SU-DHL-6 (cell line): ENCODE data around the gene OSBP.

ENCODE experiments used
- H2AFZ ChIP-seq: fragments of 200-600 bp; sonication (generic); 2 replicates; pipeline ENCODE4 v1.6.1; 2014; ENCODE audit warnings: low read depth, mild to moderate bottlenecking, moderate library complexity, mixed read lengths, antibody characterized with exemption, low read length; ENCODE audit not compliant: severe bottlenecking
- H3F3A ChIP-seq: fragments of 200-600 bp; shearing (Covaris generic); 2 replicates; pipeline ENCODE4 v1.6.0; 2016; ENCODE audit warnings: antibody characterized with exemption, mild to moderate bottlenecking; ENCODE audit not compliant: insufficient read depth
- H3K27ac ChIP-seq: fragments of 200-600 bp; sonication (generic); 2 replicates; pipeline ENCODE4 v1.5.1; 2016; ENCODE audit warnings: low read depth, mild to moderate bottlenecking, low read length, moderate library complexity, mixed read lengths
- H3K27me3 ChIP-seq: fragments of 200-600 bp; sonication (generic), shearing (Covaris generic); 2 replicates; pipeline ENCODE4 v1.6.0; 2014; ENCODE audit warnings: mild to moderate bottlenecking, low read length
- H3K36me3 ChIP-seq: fragments of 200-600 bp; sonication (generic); 2 replicates; pipeline ENCODE4 v1.6.1; 2014; ENCODE audit warnings: mild to moderate bottlenecking, low read length, mixed read lengths
- H3K4me2 ChIP-seq: fragments of 300-600, 200-600 bp; shearing (Covaris generic), sonication (generic); 2 replicates; pipeline ENCODE4 v1.6.0; 2014; ENCODE audit warnings: low read length, low read depth, mild to moderate bottlenecking; ENCODE audit not compliant: poor library complexity, severe bottlenecking
- H3K4me3 ChIP-seq: fragments of 200-600 bp; sonication (generic); 2 replicates; pipeline ENCODE4 v1.5.1; 2014; ENCODE audit warnings: antibody characterized with exemption, low read length, mild to moderate bottlenecking, mixed read lengths; ENCODE audit not compliant: insufficient read depth, poor library complexity, severe bottlenecking
- H3K79me2 ChIP-seq: fragments of 200-600 bp; sonication (generic); 2 replicates; pipeline ENCODE4 v1.6.1; 2014; ENCODE audit warnings: mild to moderate bottlenecking, low read length, moderate library complexity; ENCODE audit not compliant: insufficient read depth
- H3K9ac ChIP-seq: fragments of 200-600 bp; sonication (generic); 2 replicates; pipeline ENCODE4 v1.7.0; 2014; ENCODE audit warnings: mild to moderate bottlenecking, low read length
- H3K9me2 ChIP-seq: fragments of 200-600 bp; sonication (generic); replicated peaks from 2 replicates; pipeline ENCODE4 v1.6.1; 2014; ENCODE audit warnings: low read length; ENCODE audit not compliant: insufficient read depth
- H3K9me3 ChIP-seq: fragments of 200-600 bp; sonication (generic); 2 replicates; pipeline ENCODE4 v1.6.1; 2014; ENCODE audit warnings: low read length, mixed read lengths; ENCODE audit not compliant: insufficient read depth
- H4K20me1 ChIP-seq: fragments of 200-600 bp; sonication (generic); 2 replicates; pipeline ENCODE4 v1.6.1; 2014; ENCODE audit warnings: low read depth, mild to moderate bottlenecking, antibody characterized with exemption, low read length, moderate library complexity, mixed read lengths
- EZH2phosphoT487 ChIP-seq: fragments of 200-600 bp; sonication (generic), shearing (Covaris generic); conservative IDR thresholded peaks from 2 replicates; pipeline ENCODE4 v1.6.1; 2018; ENCODE audit warnings: mild to moderate bottlenecking, antibody characterized with exemption, low read length, moderate library complexity, mixed read lengths
- TF ChIP-seq, protein P1 (sequence below): fragments of 200-600 bp; sonication (generic); IDR thresholded peaks from one replicate; pipeline ENCODE4 v1.5.1; 2017; ENCODE audit warnings: antibody characterized with exemption, mild to moderate bottlenecking, low read length, moderate library complexity; ENCODE audit not compliant: insufficient read depth, poor library complexity, severe bottlenecking

The OSBP gene

DNA sequence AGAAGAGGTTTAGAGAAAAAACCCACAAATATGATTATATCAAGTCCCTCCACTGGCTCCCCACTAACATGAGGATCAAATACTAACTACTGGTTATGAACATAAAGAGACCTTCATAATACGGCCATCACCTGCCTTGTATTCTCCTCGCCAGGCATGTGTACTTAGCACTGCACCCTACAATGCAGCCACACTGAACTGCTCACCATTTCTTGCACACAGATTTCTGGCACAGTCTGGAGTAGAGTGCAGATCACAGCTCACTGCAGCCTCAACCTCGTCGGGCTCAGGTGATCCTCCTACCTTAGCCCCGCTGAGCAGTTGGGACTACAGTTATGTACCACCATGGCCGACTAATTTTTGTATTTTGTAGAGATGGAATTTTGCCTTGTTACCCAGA, 13.1 kb downstream of the OSBP start:
- no peaks in the 10 kb centered on the region for H4K20me1 ChIP-seq
- no peak overlapping the region for H3K27ac ChIP-seq
- peaks cover 7% of the 10 kb centered on the region; the same call in 1 of the 2 replicates for H3K79me2 ChIP-seq
- 0 out of 2 replicates have a peak, but pooled peaks cover 3% of the 10 kb centered on the region for H3F3A ChIP-seq
- no peak for TF ChIP-seq EZH2phosphoT487
- TF ChIP-seq, protein P1, sequence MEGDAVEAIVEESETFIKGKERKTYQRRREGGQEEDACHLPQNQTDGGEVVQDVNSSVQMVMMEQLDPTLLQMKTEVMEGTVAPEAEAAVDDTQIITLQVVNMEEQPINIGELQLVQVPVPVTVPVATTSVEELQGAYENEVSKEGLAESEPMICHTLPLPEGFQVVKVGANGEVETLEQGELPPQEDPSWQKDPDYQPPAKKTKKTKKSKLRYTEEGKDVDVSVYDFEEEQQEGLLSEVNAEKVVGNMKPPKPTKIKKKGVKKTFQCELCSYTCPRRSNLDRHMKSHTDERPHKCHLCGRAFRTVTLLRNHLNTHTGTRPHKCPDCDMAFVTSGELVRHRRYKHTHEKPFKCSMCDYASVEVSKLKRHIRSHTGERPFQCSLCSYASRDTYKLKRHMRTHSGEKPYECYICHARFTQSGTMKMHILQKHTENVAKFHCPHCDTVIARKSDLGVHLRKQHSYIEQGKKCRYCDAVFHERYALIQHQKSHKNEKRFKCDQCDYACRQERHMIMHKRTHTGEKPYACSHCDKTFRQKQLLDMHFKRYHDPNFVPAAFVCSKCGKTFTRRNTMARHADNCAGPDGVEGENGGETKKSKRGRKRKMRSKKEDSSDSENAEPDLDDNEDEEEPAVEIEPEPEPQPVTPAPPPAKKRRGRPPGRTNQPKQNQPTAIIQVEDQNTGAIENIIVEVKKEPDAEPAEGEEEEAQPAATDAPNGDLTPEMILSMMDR = no peak
- no peaks in the 10 kb centered on the region for H3K9me2 ChIP-seq
- no peak overlapping the region for H3K9ac ChIP-seq
- no peak overlapping the region for H3K4me2 ChIP-seq
- H3K36me3 ChIP-seq = peaks cover 38% of the 10 kb centered on the region
- no peak overlapping the region for H2AFZ ChIP-seq
- H3K9me3 ChIP-seq = no peaks in the 10 kb centered on the region
- H3K27me3 ChIP-seq = no peaks in the 10 kb centered on the region
- H3K4me3 ChIP-seq = no peak overlapping the region

GRCh38 chr11:59601788-59602187, 13.8 kb downstream of the OSBP start:
- Histone ChIP-seq H4K20me1 (no peaks in the 10 kb centered on the region), H3K36me3 (peaks cover 32% of the 10 kb centered on the region), H3K27me3 (no peaks in the 10 kb centered on the region), H3K79me2 (peaks cover 7% of the 10 kb centered on the region; the same call in 1 of the 2 replicates), H2AFZ (no peak overlapping the region), H3F3A (0 out of 2 replicates have a peak, but pooled peaks cover 3% of the 10 kb centered on the region), H3K4me3 (no peak overlapping the region), H3K4me2 (no peak overlapping the region), H3K9ac (no peak overlapping the region), H3K27ac (no peak overlapping the region), H3K9me3 (no peaks in the 10 kb centered on the region), H3K9me2 (no peaks in the 10 kb centered on the region)
- no peak for TF ChIP-seq EZH2phosphoT487
- TF ChIP-seq, protein P1 = no peak

GRCh38 chr11:59600636-59601035, 14.9 kb downstream of the OSBP start:
- TF ChIP-seq, protein P1 = no peak
- TF ChIP-seq EZH2phosphoT487 = no peak
- no peaks in the 10 kb centered on the region for H3K9me2 ChIP-seq
- peaks cover 26% of the 10 kb centered on the region for H3K36me3 ChIP-seq
- H3K27me3 ChIP-seq = no peaks in the 10 kb centered on the region
- peaks cover 7% of the 10 kb centered on the region; the same call in 1 of the 2 replicates for H3K79me2 ChIP-seq
- no peaks in the 10 kb centered on the region for H4K20me1 ChIP-seq
- H2AFZ ChIP-seq = no peak overlapping the region
- no peak overlapping the region for H3K27ac ChIP-seq
- H3K9ac ChIP-seq = no peak overlapping the region
- no peak overlapping the region for H3K4me3 ChIP-seq
- H3F3A ChIP-seq = 0 out of 2 replicates have a peak, but pooled peaks cover 3% of the 10 kb centered on the region
- H3K9me3 ChIP-seq = no peaks in the 10 kb centered on the region
- H3K4me2 ChIP-seq = no peak overlapping the region
